H1 (cell line): Measurements from ENCODE around the gene MYG1. TPM values are rescaled to one million over a fixed set of nuclear protein-coding genes. Genes with fewer than 3 reads are reported as not detected.

Source experiments
- ASH2L ChIP-seq: fragments of 200-600, 300-600 bp; sonication (generic); IDR thresholded peaks from one replicate; pipeline ENCODE4 v1.7.1; 2017; ENCODE audit warnings: low read length
- EGR1 ChIP-seq: IDR thresholded peaks from 2 replicates; pipeline ENCODE4 v1.6.1; 2011; ENCODE audit warnings: low read depth, low read length, borderline replicate concordance
- JUN ChIP-seq: IDR thresholded peaks from 2 replicates; pipeline ENCODE4 v1.6.1; 2011; ENCODE audit warnings: low read depth, mild to moderate bottlenecking, improper control_type of control experiment, low read length
- KDM1A ChIP-seq: fragments of 200-600, 300-600 bp; sonication (generic); IDR thresholded peaks from 2 replicates; pipeline ENCODE4 v1.7.1; 2016; ENCODE audit warnings: mild to moderate bottlenecking, low read length, borderline replicate concordance
- NANOG ChIP-seq: IDR thresholded peaks from 2 replicates; pipeline ENCODE4 v1.6.1; 2011; ENCODE audit warnings: low read length, low read depth, mild to moderate bottlenecking, inconsistent platforms; ENCODE audit not compliant: insufficient read depth, poor library complexity, severe bottlenecking
- POU5F1 ChIP-seq: IDR thresholded peaks from 2 replicates; pipeline ENCODE4 v1.6.1; 2011; ENCODE audit warnings: low read depth, mild to moderate bottlenecking, low read length, moderate library complexity
- RAD21 ChIP-seq, 2 experiments: IDR thresholded peaks in 1 of 2; conservative IDR thresholded peaks in 1 of 2; 2 replicates each; pipeline ENCODE4 v1.6.1; 2011; ENCODE audit warnings: low read depth in 2 of 2, low read length in 2 of 2, improper control_type of control experiment in 1 of 2, inconsistent platforms in 1 of 2, mild to moderate bottlenecking in 1 of 2, moderate library complexity in 1 of 2
- polyA plus RNA-seq, 7 experiments: library from polyadenylated mRNA; depleted of rRNA in 3 of 7; stranded (reverse) in 5 of 7; unstranded in 2 of 7; fragments of >200 nt in 5 of 7; fragments of 200-250 nt in 2 of 7; gene quantifications; 1 replicate in 5 of 7; 2 replicates in 1 of 7; 4 replicates in 1 of 7; pipeline versions ENCODE4 v1.2.1 to v1.2.3, GENCODE V29; 2011 to 2013; ENCODE audit warnings: missing spikeins in 2 of 7, mixed read lengths in 2 of 7
- total RNA-seq: library from RNA; stranded (reverse); fragmentation: NEBNext Ultra II Directional; extraction: Animal tissue kit (Norgen Biotek cat#: 25700); gene quantifications from 2 replicates; pipeline ENCODE4 v1.2.1, GENCODE V29; 2021
- TF ChIP-seq, protein P1 (sequence below), 3 experiments: IDR thresholded peaks; 1 replicate in 2 of 3; 2 replicates in 1 of 3; pipeline versions ENCODE4 v1.5.1 to v1.6.1; 2011; ENCODE audit warnings: low read length in 3 of 3, mild to moderate bottlenecking in 3 of 3, inconsistent platforms in 2 of 3, low read depth in 1 of 3, moderate library complexity in 1 of 3; ENCODE audit not compliant: insufficient read depth in 1 of 3; ENCODE audit errors: control extremely low read depth in 1 of 3
- TF ChIP-seq, protein P2 (sequence below): IDR thresholded peaks from 2 replicates; pipeline ENCODE4 v1.6.1; 2012; ENCODE audit warnings: low read length, inconsistent platforms
- TF ChIP-seq, protein P3 (sequence below): IDR thresholded peaks from 2 replicates; pipeline ENCODE4 v1.6.1; 2012; ENCODE audit warnings: inconsistent platforms

The MYG1 gene
- total and polyA plus RNA-seq, 2 of the 8 experiments (the other 6 are each of a cell fraction or from before 2014, with no cell fraction given): 83.3 to 104 TPM

DNA sequence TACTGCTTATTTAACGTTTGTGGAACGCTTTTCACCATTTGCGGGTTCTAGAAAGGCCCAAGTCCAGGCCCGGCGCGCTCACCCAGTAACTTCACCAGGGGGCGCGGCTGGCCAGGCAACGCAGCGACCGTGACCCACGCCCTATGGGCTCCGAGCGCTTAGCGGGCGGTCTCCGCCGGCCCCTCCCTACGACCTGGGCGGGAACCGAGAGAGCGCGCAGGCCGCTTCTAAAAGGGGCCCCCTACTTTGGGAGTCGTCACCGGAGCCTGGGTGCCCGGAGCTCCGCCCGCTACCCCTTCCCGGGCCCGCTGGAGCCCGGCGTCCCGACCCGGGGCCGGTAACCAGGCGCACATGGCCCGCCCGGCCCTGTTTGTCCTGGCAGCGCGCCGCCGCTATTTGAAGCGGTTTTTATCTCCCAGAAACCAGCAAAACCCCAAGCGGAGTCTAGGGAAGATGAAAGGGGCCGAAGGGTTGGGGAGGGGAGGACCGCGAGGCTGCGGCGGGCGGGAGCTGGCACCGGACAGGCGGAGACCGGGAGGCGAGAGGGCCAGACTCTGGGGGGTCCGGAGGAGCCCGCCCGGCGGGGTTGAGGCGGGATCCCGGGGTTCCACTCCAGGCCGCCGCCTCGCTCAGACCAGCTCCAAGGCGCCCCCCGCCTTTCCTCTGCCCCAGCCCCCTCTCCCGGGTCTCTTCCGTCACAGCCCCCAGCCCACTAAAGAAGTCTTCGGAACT lies 25.4 kb downstream of the MYG1 start (continued):
- TF ChIP-seq, protein P1, sequence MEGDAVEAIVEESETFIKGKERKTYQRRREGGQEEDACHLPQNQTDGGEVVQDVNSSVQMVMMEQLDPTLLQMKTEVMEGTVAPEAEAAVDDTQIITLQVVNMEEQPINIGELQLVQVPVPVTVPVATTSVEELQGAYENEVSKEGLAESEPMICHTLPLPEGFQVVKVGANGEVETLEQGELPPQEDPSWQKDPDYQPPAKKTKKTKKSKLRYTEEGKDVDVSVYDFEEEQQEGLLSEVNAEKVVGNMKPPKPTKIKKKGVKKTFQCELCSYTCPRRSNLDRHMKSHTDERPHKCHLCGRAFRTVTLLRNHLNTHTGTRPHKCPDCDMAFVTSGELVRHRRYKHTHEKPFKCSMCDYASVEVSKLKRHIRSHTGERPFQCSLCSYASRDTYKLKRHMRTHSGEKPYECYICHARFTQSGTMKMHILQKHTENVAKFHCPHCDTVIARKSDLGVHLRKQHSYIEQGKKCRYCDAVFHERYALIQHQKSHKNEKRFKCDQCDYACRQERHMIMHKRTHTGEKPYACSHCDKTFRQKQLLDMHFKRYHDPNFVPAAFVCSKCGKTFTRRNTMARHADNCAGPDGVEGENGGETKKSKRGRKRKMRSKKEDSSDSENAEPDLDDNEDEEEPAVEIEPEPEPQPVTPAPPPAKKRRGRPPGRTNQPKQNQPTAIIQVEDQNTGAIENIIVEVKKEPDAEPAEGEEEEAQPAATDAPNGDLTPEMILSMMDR (IDR thresholded peaks at IDR 0.05; ENCODE audit: control extremely low read depth in 1 of 3, insufficient read depth in 1 of 3, low read depth in 1 of 3, low read length in 3 of 3): peak; percentile 67 to 76 (median 75)
- TF ChIP-seq RAD21 (IDR thresholded peaks at IDR 0.05 in 1 of 2, conservative IDR thresholded peaks at IDR 0.05 in 1 of 2; ENCODE audit: low read depth in 2 of 2, low read length in 2 of 2) (peak; percentile 77 to 84), POU5F1 (no peak), JUN (no peak), KDM1A (no peak; the same call in 1 of the 2 replicates), EGR1 (peak; percentile 40; the same call in 1 of the 2 replicates), NANOG (no peak), ASH2L (peak; percentile 39)
- TF ChIP-seq, protein P2, sequence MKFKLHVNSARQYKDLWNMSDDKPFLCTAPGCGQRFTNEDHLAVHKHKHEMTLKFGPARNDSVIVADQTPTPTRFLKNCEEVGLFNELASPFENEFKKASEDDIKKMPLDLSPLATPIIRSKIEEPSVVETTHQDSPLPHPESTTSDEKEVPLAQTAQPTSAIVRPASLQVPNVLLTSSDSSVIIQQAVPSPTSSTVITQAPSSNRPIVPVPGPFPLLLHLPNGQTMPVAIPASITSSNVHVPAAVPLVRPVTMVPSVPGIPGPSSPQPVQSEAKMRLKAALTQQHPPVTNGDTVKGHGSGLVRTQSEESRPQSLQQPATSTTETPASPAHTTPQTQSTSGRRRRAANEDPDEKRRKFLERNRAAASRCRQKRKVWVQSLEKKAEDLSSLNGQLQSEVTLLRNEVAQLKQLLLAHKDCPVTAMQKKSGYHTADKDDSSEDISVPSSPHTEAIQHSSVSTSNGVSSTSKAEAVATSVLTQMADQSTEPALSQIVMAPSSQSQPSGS: no peak
- TF ChIP-seq, protein P3, sequence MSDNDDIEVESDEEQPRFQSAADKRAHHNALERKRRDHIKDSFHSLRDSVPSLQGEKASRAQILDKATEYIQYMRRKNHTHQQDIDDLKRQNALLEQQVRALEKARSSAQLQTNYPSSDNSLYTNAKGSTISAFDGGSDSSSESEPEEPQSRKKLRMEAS: peak; percentile 81
- TF ChIP-seq, all 59 proteins: peak for 11
